ENCODE measurements around the gene SNX5. TPM values are rescaled to one million over a fixed set of nuclear protein-coding genes. Genes with fewer than 3 reads are reported as not detected.

The SNX5 gene
- 80.5 and 96.9 TPM in 2 replicates for total RNA-seq

DNA sequence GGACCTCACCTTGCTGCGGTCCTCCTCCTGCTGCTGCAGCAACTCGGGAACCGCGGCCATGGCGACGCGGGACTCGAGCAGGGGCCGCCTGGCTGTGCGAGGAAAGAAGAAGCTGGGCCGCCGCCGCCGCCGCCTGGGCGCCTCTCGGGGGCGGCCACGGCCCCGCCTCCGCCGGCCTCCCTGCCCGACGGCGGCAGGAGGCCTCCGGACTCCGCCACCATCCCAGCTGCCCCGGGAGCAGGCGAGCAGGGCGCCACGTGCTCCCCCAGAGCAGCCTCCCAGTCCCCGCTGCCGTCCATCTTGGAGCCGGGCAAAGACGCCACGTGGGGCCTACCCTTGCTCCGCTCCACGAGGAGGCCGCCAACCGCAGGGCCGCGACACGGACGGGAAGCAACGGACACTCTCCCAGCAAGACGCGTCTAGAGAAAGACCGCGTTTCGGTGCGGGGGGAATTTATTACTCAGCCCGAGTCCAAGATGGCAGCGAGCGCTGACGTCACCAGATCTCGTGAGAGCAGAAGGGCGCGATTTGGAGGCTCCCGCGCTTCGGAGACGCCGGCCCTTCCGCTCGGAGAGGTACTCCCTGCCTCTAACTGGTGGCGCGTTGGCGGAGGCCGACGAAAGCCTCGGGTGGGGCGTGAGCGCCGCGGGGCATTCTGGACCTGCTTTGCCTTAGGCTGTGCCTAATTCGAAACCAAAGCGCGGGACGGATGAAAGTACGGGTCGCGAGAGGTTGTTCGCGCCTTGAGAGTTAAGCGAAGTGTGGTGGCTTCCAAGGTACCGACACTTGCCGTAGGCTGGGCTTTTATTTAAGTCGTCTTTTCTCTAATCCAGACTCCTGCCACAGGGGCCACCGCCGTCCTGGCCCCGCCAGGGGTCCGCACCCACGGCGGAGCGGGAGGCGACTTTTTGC, at the start of gene SNX5, which contains the start of gene MGME1:
Gene SNX5, minus strand, starts transcription at position 429 of the 912 bp plus-strand sequence. Its CDS starts 369 bp downstream, at position 60.
Gene MGME1, plus strand, starts transcription at position 653 of the 912 bp plus-strand sequence. CDS start 842 bp downstream, outside the sequence.

Other genes with a start within 250 kb of the SNX5 start
- gene MGME1, start 224 bp upstream of the SNX5 start, total RNA-seq = 7.6 and 13.8 TPM in 2 replicates
- not detected in 2 replicates for gene OVOL2, start 89.1 kb upstream of the SNX5 start, total RNA-seq
- 4.3 and 6.6 TPM in 2 replicates for gene KAT14, start 169.1 kb upstream of the SNX5 start, total RNA-seq
- 9.6 and 13.5 TPM in 2 replicates for gene PET117, start 169.1 kb upstream of the SNX5 start, total RNA-seq